PC-9 (cell line): ENCODE results near the gene ANXA1. TPM values are rescaled to one million over a fixed set of nuclear protein-coding genes. Genes with fewer than 3 reads are reported as not detected.

Experiments
- Bru-seq: library from RNA; stranded (reverse); fragments of 400-500 nt; gene quantifications from one replicate; lab custom pipeline; 2021; lab: Mats Ljungman, UMichigan
- BruChase-seq, 2 experiments: library from RNA; stranded (reverse); fragments of 400-500 nt; gene quantifications; one replicate each; lab custom pipeline; 2021; lab: Mats Ljungman, UMichigan
- BruUV-seq: library from RNA; stranded (reverse); fragments of 400-500 nt; replicated peaks from 2 replicates; lab custom pipeline; 2021; lab: Mats Ljungman, UMichigan
- CTCF ChIA-PET: fragments of 300-600 bp; sonication (Branson Sonifier 250); formaldehyde crosslinking; loops from one replicate; lab custom pipeline; 2022; ENCODE audit warnings: antibody characterized with exemption; lab: Charles Lee
- POLR2A ChIA-PET: fragments of 300-600 bp; sonication (Branson Sonifier 250); formaldehyde crosslinking; loops from one replicate; lab custom pipeline; 2022; ENCODE audit warnings: antibody characterized with exemption; ENCODE audit not compliant: unreplicated experiment; lab: Charles Lee
- DNase-seq, 2 experiments: peaks; one replicate each; pipeline versions ENCODE4 v3.0.0 to v3.0.0-alpha.2; 2015 to 2022; ENCODE audit warnings: mixed read lengths in 1 of 2
- H2AFZ ChIP-seq: fragments of 200-600 bp; sonication (generic); 2 replicates; pipeline ENCODE4 v1.8.1; 2017; ENCODE audit warnings: antibody characterized with exemption
- H3F3A ChIP-seq: fragments of 200-600 bp; sonication (generic); 2 replicates; pipeline ENCODE4 v1.8.1; 2017; ENCODE audit warnings: antibody characterized with exemption, mild to moderate bottlenecking, low read depth; ENCODE audit not compliant: insufficient read depth
- H3K27ac ChIP-seq: fragments of 200-600 bp; sonication (generic); 2 replicates; pipeline ENCODE4 v1.6.1; 2016; ENCODE audit warnings: mixed run types
- H3K27me3 ChIP-seq: fragments of 200-600 bp; sonication (generic); 2 replicates; pipeline ENCODE4 v1.6.1; 2016; ENCODE audit warnings: low read depth, mixed run types; ENCODE audit not compliant: insufficient read depth
- H3K36me3 ChIP-seq: fragments of 200-600 bp; sonication (generic); 2 replicates; pipeline ENCODE4 v1.6.1; 2016; ENCODE audit warnings: low read depth, mixed run types
- H3K4me1 ChIP-seq: fragments of 200-600 bp; sonication (generic); replicated peaks from 2 replicates; pipeline ENCODE4 v1.6.1; 2016; ENCODE audit warnings: mixed run types; ENCODE audit not compliant: insufficient read depth
- H3K4me2 ChIP-seq: fragments of 200-600 bp; sonication (generic); 2 replicates; pipeline ENCODE4 v1.6.1; 2017; ENCODE audit warnings: mixed run types
- H3K4me3 ChIP-seq: fragments of 200-600 bp; sonication (generic); 2 replicates; pipeline ENCODE4 v1.6.1; 2016; ENCODE audit warnings: mixed run types
- H3K79me2 ChIP-seq: fragments of 200-600 bp; sonication (generic); 2 replicates; pipeline ENCODE4 v1.6.1; 2017; ENCODE audit warnings: low read depth, mixed run types
- H3K9me2 ChIP-seq: fragments of 200-600 bp; sonication (generic); 2 replicates; pipeline ENCODE4 v1.8.1; 2017; ENCODE audit warnings: mild to moderate bottlenecking; ENCODE audit not compliant: insufficient read depth
- H3K9me3 ChIP-seq: fragments of 200-600 bp; sonication (generic); 2 replicates; pipeline ENCODE4 v1.8.1; 2016; ENCODE audit warnings: low read depth; ENCODE audit not compliant: insufficient read depth
- H4K20me1 ChIP-seq: fragments of 200-600 bp; sonication (generic); 2 replicates; pipeline ENCODE4 v1.8.1; 2017; ENCODE audit not compliant: insufficient read depth
- EZH2 ChIP-seq: fragments of 200-600 bp; sonication (generic); IDR thresholded peaks from 2 replicates; pipeline ENCODE4 v1.8.0; 2017; ENCODE audit warnings: antibody characterized with exemption, low read depth
- intact Hi-C: fragments of 100-400 bp; cut with micrococcal nuclease; formaldehyde crosslinking; loops from one replicate; pipeline ENCODE4 v1.10.0; 2022; ENCODE audit not compliant: unreplicated experiment
- long read RNA-seq: library from polyadenylated mRNA; stranded (forward); transcript quantifications from one replicate; pipeline ENCODE4 v2.0.0, GENCODE V29; 2022
- total RNA-seq: library from RNA; stranded (reverse); gene quantifications from 2 replicates; pipeline ENCODE4 v1.2.3, GENCODE V29; 2021
- TF ChIP-seq, protein P1 (sequence below): fragments of 200-600 bp; sonication (generic); conservative IDR thresholded peaks from 2 replicates; pipeline ENCODE4 v1.6.1; 2017; ENCODE audit warnings: mixed run types, antibody characterized with exemption, mild to moderate bottlenecking, moderate library complexity

ANXA1 gene, protein sequence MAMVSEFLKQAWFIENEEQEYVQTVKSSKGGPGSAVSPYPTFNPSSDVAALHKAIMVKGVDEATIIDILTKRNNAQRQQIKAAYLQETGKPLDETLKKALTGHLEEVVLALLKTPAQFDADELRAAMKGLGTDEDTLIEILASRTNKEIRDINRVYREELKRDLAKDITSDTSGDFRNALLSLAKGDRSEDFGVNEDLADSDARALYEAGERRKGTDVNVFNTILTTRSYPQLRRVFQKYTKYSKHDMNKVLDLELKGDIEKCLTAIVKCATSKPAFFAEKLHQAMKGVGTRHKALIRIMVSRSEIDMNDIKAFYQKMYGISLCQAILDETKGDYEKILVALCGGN
- total RNA-seq, result 653 and 753 TPM in 2 replicates
- percentile 99 among the genes with signal in this experiment for Bru-seq, nascent RNA
- percentile 99 among the genes with signal in this experiment for BruChase-seq, experiment 1, labeled RNA remaining after a 2-hour chase
- BruChase-seq, experiment 2, labeled RNA remaining after a 6-hour chase, result percentile 99 among the genes with signal in this experiment
- long read RNA-seq, transcript ANXA1-202 (12 exons, 2,209 nt), result minor isoform, 25 of 4,972 reads
- long read RNA-seq, transcript ANXA1-201 (13 exons, 1,509 nt), result major isoform, 4,704 of 4,972 reads
- long read RNA-seq, partial matches to known transcripts, result 34 of 4,972 reads
- long read RNA-seq, other reads (novel, unspliced or antisense), result 208 of 4,972 reads

DNA sequence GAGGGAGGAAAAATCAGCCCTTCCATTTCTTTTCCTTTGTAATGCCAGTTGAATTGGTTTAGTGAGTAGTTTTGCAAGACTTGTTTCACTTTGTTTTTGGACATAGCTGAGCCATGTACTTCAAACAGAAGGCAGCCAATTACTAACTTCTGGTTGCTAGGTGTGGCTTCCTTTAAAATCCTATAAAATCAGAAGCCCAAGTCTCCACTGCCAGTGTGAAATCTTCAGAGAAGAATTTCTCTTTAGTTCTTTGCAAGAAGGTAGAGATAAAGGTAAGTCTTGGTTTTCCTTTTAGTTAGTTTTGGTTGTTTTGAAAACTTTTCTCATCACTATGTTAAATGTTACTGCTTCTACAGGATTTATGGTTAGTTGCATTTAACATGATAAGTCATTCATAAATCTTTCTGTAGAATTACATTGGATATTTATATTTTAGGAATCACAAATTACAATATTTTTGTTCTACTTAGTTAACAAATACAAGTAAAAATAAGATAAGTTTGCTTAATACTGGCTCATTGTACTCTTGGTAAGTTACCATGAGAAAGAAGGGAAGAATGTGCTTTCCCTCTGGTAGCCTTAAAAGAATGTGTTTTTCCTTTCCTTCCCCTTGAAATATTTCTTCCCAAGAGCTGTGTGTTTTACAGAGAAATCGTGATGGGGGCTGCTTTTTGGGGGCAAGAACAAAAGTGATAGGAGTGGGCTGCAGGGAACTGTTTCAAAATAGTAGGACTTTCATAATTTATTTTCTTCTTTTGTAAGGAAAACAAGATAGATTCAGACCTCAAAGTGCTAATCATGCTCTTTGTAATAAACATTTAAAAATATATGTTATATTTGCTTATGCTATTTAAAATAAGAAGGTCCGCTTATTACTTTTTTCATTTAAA, at the start of gene ANXA1:
ANXA1 (plus strand) TSS at position 213 of the 890 bp plus-strand sequence. CDS start 6,671 bp downstream, outside the sequence.
- H3K79me2 ChIP-seq, result peaks cover 15% of the 10 kb centered on the region; the same call in 1 of the 2 replicates
- H3K4me1 ChIP-seq, result peaks cover 50% of the 10 kb centered on the region
- H3K27ac ChIP-seq, result peak within 1 kb of the TSS; percentile 52
- H3K4me2 ChIP-seq, result peak within 1 kb of the TSS; percentile 56
- H3K9me3 ChIP-seq, result peaks cover 26% of the 10 kb centered on the region
- no peaks in the 10 kb centered on the region for H3K27me3 ChIP-seq
- POLR2A ChIA-PET, result interaction anchor here (0.6 to 1.4 kb wide), 15 partner anchors 8 to 675 kb away, joined by 3 to 16 read pairs (median 5); no protein-coding TSS in a partner anchor
- peak; percentile 64 to 86 for DNase-seq
- CTCF ChIA-PET, result interaction anchor here (1.1 kb wide), 1 partner anchor 15 kb away, joined by 4 read pairs; no protein-coding TSS in a partner anchor
- H3F3A ChIP-seq, result peaks cover 32% of the 10 kb centered on the region; the same call in 1 of the 2 replicates
- H3K4me3 ChIP-seq, result peak within 1 kb of the TSS; percentile 55; the same call in 1 of the 2 replicates
- H4K20me1 ChIP-seq, result no peaks in the 10 kb centered on the region
- TSS peak; percentile 57 for BruUV-seq
- H3K9me2 ChIP-seq, result no peaks in the 10 kb centered on the region
- TF ChIP-seq, protein P1, sequence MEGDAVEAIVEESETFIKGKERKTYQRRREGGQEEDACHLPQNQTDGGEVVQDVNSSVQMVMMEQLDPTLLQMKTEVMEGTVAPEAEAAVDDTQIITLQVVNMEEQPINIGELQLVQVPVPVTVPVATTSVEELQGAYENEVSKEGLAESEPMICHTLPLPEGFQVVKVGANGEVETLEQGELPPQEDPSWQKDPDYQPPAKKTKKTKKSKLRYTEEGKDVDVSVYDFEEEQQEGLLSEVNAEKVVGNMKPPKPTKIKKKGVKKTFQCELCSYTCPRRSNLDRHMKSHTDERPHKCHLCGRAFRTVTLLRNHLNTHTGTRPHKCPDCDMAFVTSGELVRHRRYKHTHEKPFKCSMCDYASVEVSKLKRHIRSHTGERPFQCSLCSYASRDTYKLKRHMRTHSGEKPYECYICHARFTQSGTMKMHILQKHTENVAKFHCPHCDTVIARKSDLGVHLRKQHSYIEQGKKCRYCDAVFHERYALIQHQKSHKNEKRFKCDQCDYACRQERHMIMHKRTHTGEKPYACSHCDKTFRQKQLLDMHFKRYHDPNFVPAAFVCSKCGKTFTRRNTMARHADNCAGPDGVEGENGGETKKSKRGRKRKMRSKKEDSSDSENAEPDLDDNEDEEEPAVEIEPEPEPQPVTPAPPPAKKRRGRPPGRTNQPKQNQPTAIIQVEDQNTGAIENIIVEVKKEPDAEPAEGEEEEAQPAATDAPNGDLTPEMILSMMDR, result no peak
- TF ChIP-seq EZH2, result no peak
- intact Hi-C loops, result loop anchor here (1.0 to 10.0 kb wide), 3 partner anchors 20 to 1007 kb away; partner anchors contain the start of gene GDA
- H3K36me3 ChIP-seq, result peaks cover 6% of the 10 kb centered on the region; the same call in 1 of the 2 replicates
- H2AFZ ChIP-seq, result 0 out of 2 replicates have a peak within 1 kb of the TSS, but pooled peaks have one; percentile 19

DNA sequence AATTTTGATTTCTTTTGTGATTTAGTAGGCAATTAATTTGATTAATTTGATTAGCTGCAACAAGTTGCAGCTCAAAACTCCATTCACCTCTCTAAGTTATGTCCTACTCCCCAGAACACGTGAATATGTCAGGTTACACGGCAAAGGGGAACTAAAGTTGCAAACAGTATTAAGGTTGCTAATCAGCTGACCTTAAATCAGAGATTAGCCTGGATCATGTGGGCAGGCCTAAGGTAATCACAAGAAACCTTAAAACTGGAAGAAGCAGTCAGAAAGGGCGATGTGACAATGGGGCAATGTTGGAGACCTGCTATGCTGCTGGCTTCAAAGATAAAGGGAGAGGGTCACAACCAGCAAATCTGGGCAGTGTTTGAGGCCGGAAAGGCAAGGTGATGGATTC, 47.3 kb upstream of the ANXA1 start:
- intact Hi-C loops, result no loop called here
- DNase-seq, result no peak
- no peaks in the 10 kb centered on the region for H4K20me1 ChIP-seq
- H3K27ac ChIP-seq, result no peak overlapping the region
- no peak for TF ChIP-seq EZH2
- H3K9me2 ChIP-seq, result no peaks in the 10 kb centered on the region
- 0 out of 2 replicates have a peak, but pooled peaks cover 5% of the 10 kb centered on the region for H3K9me3 ChIP-seq
- no peaks in the 10 kb centered on the region for H3K27me3 ChIP-seq
- no peaks in the 10 kb centered on the region for H3K4me1 ChIP-seq
- POLR2A ChIA-PET, result interaction anchor here (0.5 to 0.6 kb wide), 2 partner anchors 10 to 20 kb away, joined by 3 to 10 read pairs; no protein-coding TSS in a partner anchor
- no peak overlapping the region for H3K4me2 ChIP-seq
- H3K79me2 ChIP-seq, result no peaks in the 10 kb centered on the region
- BruUV-seq, result no TSS peak
- no peaks in the 10 kb centered on the region for H3K36me3 ChIP-seq
- no peaks in the 10 kb centered on the region; the same call in 1 of the 2 replicates for H3F3A ChIP-seq
- no peak overlapping the region for H2AFZ ChIP-seq
- CTCF ChIA-PET, result interaction anchor here (0.6 to 1.0 kb wide), 2 partner anchors 40 to 61 kb away, joined by 3 to 4 read pairs; no protein-coding TSS in a partner anchor
- H3K4me3 ChIP-seq, result no peak overlapping the region

DNA sequence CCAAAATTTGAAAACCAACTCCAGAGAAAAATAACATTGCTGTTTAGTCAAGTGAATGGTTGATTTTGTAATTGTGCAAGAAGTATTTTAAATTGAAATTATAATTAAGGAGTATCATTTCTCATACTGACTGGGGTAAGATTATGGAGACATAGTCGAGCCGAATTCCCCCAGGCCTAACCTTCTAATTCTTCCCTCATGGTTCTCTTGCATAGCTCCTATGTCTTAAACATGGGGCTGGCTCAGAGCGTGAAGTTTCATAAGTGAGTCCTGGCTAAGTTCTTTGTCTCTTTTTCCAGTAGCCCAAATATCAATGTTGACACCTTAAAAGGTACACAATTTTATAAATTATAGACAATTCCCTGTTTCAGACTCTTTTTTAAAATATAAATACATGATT, 46.7 kb upstream of the ANXA1 start:
- no peaks in the 10 kb centered on the region for H3K36me3 ChIP-seq
- no peaks in the 10 kb centered on the region for H3K27me3 ChIP-seq
- 0 out of 2 replicates have a peak, but pooled peaks cover 5% of the 10 kb centered on the region for H3K9me3 ChIP-seq
- no peak overlapping the region for H3K27ac ChIP-seq
- H3K4me3 ChIP-seq, result no peak overlapping the region
- H2AFZ ChIP-seq, result no peak overlapping the region
- ChIA-PET CTCF (no interaction called here), POLR2A (no interaction called here)
- no peaks in the 10 kb centered on the region for H3K79me2 ChIP-seq
- H4K20me1 ChIP-seq, result no peaks in the 10 kb centered on the region
- DNase-seq, result no peak
- intact Hi-C loops, result no loop called here
- BruUV-seq, result no TSS peak
- no peak for TF ChIP-seq EZH2
- TF ChIP-seq, protein P1, result no peak
- no peaks in the 10 kb centered on the region for H3K9me2 ChIP-seq
- no peak overlapping the region for H3K4me2 ChIP-seq
- H3K4me1 ChIP-seq, result no peaks in the 10 kb centered on the region
- H3F3A ChIP-seq, result no peaks in the 10 kb centered on the region; the same call in 1 of the 2 replicates
